Stimulated activated CD8-positive, alpha-beta memory T cell treated with anti-CD3 and anti-CD28 coated beads, Interleukin-2, amount 100 ng/mL, for 48 hours (primary cell): Measurements from ENCODE around the gene NFKBIL1.

Experiments used
- DNase-seq, 2 donors: peaks; one replicate each; pipeline ENCODE4 v3.0.0-alpha.2; 2020; ENCODE audit warnings: low read depth in 2 of 2

Gene NFKBIL1

GRCh38 chr6:31559958-31560696 lies 12.7 kb downstream of the NFKBIL1 start:
- no peak for DNase-seq

DNA sequence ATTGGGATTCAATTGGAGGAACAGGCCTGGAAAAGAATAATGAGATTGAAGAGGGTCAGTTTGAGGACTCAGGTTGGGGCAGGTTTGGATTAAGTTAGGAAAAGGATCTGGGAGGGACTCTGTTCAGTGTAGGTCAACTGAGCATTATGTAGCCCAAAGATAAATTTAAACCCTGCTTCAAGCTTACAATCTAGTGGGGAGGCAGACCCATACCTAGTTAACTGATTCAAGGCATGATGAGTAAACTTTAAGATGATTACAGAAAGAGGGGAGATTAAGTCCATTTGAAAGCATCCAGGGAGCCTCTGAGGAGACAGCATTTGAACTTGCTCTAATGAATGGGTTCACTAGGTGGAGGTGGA lies 13.3 kb downstream of the NFKBIL1 start:
- no peak for DNase-seq

DNA sequence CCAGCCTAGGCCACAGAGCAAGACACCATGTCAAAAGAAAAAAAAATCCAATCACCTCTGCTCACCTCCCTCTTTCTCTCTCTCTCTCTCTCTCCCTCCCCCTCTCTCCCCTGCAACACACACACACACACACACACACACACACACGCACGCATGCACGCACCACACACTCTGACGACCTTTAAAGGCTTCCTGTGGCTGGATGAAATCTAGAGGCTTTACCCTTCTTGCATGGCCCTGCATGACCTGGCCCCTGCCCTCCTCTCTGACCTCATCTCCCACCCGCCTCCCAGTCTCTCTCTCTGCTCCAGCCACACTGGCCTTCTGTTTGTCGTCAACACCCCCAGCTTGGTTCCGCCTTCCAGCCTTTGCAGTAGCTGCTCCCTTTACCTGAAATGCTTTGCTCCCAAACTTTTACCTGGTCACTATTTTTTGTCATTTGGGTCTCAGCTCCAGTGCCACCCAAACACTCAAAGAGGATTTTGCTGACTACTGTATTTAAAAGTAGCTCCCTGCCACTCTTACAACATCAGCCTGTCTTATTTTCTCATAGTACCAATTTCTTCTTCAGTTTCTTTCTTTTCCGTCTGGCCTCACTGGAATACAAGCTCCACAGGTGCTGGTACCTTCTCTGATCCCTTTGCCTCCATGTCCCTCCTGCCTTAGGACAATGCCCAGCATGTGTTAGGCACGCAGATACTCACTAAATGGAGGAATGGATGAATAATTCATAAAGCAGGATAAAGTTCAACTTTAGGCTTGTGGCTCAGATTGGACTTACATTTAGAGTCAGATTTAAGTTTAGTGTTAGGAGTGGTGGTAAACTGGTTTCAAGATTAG lies 20.3 kb downstream of the NFKBIL1 start:
- no peak for DNase-seq

DNA sequence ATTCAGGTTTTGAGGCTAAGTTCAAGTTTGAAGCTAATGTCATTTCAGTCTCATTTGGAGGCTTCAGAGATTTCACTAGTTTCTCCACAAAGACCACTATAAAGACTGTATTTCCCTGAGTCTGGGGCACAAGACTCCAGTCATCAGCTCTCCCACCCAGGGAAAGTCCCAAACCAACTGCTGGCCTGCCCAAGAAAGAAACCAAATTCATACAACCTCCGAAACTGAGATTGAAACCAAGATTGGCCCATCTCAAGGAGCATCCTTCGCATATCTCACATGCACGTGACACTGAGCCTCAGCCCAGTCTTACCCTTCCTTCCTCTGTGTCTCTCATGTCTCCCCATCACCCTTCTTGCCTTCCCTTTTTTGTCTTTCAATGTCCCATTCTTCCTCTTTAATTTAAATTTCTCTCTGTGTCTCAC lies 21.1 kb downstream of the NFKBIL1 start:
- no peak for DNase-seq

- DNase-seq = no peak
Measured at GRCh38 chr6:31569861-31570536, 22.6 kb downstream of the NFKBIL1 start.

DNA sequence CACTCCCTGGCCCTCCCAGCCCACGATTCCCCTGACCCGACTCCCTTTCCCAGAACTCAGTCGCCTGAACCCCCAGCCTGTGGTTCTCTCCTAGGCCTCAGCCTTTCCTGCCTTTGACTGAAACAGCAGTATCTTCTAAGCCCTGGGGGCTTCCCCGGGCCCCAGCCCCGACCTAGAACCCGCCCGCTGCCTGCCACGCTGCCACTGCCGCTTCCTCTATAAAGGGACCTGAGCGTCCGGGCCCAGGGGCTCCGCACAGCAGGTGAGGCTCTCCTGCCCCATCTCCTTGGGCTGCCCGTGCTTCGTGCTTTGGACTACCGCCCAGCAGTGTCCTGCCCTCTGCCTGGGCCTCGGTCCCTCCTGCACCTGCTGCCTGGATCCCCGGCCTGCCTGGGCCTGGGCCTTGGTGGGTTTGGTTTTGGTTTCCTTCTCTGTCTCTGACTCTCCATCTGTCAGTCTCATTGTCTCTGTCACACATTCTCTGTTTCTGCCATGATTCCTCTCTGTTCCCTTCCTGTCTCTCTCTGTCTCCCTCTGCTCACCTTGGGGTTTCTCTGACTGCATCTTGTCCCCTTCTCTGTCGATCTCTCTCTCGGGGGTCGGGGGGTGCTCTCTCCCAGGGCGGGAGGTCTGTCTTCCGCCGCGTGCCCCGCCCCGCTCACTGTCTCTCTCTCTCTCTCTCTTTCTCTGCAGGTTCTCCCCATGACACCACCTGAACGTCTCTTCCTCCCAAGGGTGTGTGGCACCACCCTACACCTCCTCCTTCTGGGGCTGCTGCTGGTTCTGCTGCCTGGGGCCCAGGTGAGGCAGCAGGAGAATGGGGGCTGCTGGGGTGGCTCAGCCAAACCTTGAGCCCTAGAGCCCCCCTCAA lies 24.9 kb downstream of the NFKBIL1 start, which contains the start of gene LTA:
Gene LTA, plus strand, starts transcription at position 249 of the 871 bp plus-strand sequence. Its CDS starts 454 bp downstream, at position 703.
- DNase-seq = peak; percentile 72 to 78

- DNase-seq = no peak
Measured at GRCh38 chr6:31573239-31574105, 26.1 kb downstream of the NFKBIL1 start.

GRCh38 chr6:31574106-31575061 lies 27.0 kb downstream of the NFKBIL1 start:
- no peak for DNase-seq

- DNase-seq = peak in 1 of 2 donors; percentile 79
Measured at GRCh38 chr6:31575335-31575901, 28.0 kb downstream of the NFKBIL1 start, which contains the start of gene TNF. TSS of gene TNF (plus strand) at chr6:31575565. CDS start at chr6:31575742, 177 bp downstream.

DNA sequence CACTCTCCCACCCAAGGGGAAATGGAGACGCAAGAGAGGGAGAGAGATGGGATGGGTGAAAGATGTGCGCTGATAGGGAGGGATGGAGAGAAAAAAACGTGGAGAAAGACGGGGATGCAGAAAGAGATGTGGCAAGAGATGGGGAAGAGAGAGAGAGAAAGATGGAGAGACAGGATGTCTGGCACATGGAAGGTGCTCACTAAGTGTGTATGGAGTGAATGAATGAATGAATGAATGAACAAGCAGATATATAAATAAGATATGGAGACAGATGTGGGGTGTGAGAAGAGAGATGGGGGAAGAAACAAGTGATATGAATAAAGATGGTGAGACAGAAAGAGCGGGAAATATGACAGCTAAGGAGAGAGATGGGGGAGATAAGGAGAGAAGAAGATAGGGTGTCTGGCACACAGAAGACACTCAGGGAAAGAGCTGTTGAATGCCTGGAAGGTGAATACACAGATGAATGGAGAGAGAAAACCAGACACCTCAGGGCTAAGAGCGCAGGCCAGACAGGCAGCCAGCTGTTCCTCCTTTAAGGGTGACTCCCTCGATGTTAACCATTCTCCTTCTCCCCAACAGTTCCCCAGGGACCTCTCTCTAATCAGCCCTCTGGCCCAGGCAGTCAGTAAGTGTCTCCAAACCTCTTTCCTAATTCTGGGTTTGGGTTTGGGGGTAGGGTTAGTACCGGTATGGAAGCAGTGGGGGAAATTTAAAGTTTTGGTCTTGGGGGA lies 28.7 kb downstream of the NFKBIL1 start:
- DNase-seq = no peak

GRCh38 chr6:31576897-31577578 lies 29.6 kb downstream of the NFKBIL1 start:
- no peak for DNase-seq

GRCh38 chr6:31577579-31577966 lies 30.2 kb downstream of the NFKBIL1 start:
- DNase-seq = no peak

DNA sequence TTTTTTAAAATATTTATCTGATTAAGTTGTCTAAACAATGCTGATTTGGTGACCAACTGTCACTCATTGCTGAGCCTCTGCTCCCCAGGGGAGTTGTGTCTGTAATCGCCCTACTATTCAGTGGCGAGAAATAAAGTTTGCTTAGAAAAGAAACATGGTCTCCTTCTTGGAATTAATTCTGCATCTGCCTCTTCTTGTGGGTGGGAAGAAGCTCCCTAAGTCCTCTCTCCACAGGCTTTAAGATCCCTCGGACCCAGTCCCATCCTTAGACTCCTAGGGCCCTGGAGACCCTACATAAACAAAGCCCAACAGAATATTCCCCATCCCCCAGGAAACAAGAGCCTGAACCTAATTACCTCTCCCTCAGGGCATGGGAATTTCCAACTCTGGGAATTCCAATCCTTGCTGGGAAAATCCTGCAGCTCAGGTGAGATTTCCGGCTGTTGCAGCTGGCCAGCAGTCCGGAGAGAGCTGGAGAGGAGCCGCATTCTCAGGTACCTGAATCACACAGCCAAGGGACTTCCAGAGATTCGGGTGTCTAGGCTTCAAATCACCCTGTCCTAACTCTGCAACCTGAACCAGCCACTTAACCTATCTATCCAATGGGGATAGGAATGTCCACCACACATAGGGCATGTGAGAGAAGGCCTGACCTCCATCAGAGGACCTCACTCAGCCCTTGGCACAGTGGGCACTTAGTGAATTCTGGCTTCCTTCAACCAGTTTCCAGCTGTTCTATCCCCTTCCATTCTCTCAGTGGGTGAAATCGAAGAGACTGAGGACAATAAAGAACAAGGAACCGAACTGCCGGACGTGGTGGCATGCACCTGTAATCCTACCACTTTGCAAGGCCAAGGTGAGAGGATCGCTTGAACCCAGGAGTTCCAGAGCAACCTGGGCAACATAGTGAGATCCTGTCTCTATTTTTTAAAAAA lies 31.0 kb downstream of the NFKBIL1 start:
- DNase-seq = no peak

DNA sequence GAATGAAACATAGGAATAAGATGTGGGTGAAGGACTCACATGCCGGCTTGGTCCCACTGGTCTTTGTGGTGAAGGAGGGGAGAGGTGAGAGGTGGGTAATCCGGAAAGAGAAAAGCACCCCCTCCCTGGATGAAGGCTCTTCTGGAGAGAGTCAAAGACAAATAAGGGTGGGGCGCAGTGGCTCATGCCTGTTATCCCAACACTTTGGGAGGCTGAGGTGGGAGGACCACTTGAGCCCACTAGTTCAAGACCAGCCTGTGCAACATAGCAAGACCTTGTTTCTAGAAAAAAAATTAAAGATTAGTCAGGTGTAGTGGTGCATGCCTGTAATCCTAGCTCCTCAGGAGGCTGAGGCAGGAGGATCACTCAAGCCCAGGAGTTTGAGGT lies 31.7 kb downstream of the NFKBIL1 start:
- no peak for DNase-seq

DNA sequence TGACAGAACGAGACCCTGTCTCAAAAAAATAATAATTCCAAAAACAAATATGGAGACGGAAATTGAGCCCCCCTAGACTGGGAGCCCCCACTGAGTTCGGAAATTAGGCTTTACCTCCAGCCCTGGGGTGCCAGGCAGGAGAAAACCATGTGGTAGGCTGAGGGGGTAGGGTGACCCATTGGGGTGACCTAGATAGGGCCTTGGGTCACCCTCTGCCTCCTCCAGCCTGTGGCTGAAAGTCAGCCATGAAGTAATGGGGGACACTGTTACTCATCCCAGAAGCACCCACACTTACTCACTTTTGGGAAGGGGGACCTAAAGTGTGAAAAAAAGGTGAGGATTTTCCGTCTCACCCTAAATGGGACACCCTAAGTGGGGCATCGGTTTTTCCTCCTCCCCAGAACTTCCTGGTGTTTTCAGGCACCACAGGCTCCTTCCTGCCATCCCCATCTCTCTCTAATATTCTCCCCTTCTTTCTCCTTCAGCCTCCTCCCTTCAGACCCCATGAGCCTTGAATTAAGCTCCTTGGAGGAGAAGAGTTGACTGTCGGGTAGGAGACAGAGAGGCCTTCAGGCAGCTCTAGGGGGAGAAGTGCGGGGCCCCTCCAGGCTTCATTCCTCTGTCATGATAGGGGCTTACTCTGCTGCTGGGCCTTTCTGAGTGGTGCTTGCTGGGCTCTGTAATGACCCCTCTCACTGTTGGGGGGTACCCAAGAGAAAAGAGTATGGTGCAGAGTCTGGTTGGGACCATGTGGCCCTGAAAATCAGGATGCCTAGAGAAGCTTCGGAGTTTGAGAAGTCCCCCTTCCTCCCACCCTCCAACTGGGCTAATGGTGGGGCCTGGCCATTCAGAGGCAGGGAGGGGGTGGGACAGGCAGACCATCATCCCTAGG lies 32.4 kb downstream of the NFKBIL1 start:
- DNase-seq = no peak

GRCh38 chr6:31580438-31580740 lies 33.0 kb downstream of the NFKBIL1 start:
- no peak for DNase-seq
